SHP77 treated with DMSO at 0.1 percent for 48 hours (cell line): Measurements from ENCODE around the gene IL10RA.
"Not testable (repeated sequence)": the region's sequence is repeated elsewhere in the genome, so short reads cannot be mapped to it uniquely, and the experiment has no call there.

Experiments
- DNase-seq: peaks from one replicate; lab custom pipeline; 2025; lab: John Stamatoyannopoulos, UW

Gene IL10RA

DNA sequence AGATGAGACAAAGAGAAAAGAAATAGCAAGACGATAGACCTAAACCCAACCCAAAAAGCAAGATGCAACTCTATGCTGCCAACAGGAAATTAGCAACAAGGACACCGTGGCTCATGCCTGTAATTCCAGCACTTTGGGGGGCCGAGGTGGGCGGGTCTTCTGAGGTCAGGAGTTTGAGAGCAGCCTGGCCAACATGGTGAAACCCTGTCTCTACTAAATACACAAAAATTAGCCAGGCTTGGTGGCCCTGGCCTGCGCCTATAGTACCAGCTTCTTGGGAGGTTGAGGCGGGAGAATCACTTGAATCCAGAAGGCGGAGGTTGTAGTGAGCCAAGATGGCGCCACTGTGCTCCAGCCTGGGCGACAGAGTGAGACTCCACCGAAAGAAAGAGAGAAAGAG lies 24.3 kb upstream of the IL10RA start:
- DNase-seq = no peak

DNA sequence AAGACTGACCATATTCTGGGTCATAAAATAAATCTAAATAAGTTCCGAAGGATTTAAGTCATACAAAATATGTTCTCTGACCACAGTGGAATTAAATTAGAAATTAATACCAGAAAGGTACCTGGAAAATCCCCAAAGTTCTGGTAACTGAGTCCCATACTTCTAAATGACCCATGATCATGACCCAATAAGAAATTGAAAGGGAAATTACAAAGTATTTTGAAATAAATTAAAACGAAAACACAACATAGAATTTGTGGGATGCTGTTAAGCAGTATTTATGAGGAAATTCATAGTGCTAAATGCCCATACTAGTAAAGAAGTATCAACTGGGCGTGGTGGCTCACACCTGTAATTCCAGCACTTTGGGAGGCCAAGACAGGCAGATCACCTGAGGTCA lies 23.4 kb upstream of the IL10RA start:
- DNase-seq = no peak

DNA sequence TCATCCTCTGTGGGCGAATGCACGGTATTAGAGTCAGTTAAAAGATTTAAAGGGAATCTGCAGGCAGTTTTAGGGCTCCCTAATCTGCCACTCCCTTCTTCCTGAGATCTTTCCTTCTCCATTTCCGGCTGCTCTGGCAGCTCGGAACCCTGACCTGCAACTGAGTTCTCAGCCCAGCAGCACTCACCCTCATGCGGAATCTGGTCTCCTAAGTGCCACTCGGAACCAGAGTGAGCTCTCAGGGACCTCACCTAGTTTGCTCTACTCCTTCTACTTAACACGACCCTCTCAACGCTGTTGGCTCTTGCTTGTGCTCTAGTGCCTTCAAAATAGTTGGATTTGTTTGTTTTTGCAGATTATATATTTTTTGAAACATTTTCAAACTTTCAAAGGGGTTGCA lies 19.3 kb upstream of the IL10RA start:
- DNase-seq = no peak

GRCh38 chr11:117969160-117969991 lies 16.8 kb upstream of the IL10RA start:
- DNase-seq = no peak

DNA sequence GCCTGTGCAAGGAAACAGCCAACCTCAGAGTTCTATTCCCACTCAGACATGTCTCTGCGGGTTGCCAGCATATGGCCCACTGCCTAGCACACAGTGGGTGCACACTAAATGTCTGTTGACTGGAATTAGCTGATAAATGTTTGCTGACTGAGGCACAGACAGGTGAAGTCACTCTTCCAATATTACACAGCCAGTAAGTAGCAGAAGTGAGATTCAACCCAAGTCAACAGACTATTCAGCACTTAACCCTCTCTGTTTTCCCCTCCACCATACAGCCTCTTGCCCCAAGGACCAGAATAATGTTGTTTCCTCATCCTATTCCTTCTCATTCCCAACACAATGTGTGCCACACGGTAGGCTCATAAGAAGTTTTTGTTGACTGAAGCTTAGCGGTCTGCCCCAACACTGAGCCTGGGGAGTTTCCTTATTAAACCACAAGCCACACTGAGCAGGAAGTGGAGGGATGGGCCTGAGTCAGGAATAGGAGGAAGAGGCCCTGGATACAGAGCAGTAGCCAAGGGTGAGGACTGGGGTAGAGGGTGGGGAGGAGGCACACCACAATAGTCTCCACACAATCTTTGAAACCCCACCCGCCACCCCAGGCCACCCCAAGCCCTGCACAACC lies 15.7 kb upstream of the IL10RA start:
- DNase-seq = no peak

GRCh38 chr11:117972044-117972443 lies 14.2 kb upstream of the IL10RA start:
- DNase-seq = no peak

- no peak for DNase-seq
Observed at GRCh38 chr11:117972629-117973502, 13.3 kb upstream of the IL10RA start.

DNA sequence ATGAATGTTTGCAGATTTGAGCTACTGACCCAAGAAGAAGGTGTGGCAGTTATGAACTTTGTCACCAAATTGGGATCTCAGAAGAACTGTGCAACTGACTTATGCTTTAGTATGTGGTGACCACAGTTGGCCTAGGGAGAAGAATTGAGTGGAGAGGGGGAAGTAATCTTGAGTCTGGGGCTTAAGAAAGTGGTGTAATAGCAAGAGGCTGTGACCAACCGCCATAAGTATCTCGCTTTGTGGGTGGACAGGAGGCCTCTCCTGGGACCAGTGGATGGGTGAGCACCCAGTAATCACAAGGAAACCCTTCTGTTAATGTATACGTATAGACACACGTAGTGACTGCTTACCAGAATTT lies 12.7 kb upstream of the IL10RA start:
- no peak for DNase-seq

- DNase-seq = no peak
Observed at GRCh38 chr11:117976445-117976844, 9.7 kb upstream of the IL10RA start.

GRCh38 chr11:117977029-117977428 lies 9.2 kb upstream of the IL10RA start:
- DNase-seq = no peak

DNA sequence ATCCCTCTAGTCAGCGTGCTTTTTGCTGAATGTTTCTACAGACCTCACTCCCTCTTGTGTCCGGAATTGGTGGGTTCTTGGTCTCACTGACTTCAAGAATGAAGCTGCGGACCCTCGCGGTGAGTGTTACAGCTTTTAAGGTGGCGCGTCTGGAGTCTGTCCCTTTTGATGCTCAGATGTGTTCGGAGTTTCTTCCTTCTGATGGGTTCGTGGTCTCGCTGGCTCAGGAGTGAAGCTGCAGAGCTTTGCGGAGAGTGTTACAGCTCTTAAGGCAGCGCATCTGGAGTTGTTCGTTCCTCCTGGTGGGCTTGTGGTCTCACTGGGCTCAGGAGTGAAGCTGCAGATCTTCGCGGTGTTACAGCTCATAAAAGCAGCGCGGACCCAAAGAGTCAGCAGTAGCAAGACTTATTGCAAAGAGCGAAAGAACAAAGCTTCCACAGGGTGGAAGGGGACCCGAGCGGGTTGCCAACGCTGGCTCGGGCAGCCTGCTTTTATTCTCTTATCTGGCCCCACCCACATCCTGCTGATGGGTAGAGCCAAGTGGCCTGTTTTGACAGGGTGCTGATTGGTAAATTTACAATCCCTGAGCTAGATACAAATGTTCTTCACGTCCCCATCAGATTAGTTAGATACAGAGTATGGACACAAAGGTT lies 8.5 kb upstream of the IL10RA start:
- DNase-seq = not testable (repeated sequence)

GRCh38 chr11:117978291-117978910 lies 7.8 kb upstream of the IL10RA start:
- DNase-seq = not testable (repeated sequence)

DNA sequence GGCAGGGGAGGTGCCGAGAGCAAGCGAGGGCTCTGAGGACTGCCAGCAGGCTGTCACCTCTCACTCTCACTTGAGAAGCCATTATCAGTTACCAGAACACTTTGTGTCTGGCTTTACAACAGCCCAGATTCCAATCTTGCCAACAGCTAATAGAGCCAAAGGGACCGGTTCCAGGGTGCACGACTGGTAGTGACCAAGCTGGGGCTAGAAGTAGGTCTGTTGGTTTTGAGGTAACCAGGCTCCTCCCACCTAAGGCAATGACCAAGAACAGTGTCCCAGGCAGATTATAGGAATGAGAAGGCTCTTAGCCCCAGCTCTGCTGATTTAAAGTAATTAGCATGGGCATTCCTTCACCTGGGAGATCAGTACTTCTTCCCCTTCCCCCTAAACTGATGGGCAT lies 7.2 kb upstream of the IL10RA start:
- DNase-seq = no peak

GRCh38 chr11:117979481-117980211 lies 6.5 kb upstream of the IL10RA start:
- no peak for DNase-seq

GRCh38 chr11:117980280-117980679 lies 5.9 kb upstream of the IL10RA start:
- DNase-seq = no peak

GRCh38 chr11:117980720-117981119 lies 5.5 kb upstream of the IL10RA start:
- no peak for DNase-seq

DNA sequence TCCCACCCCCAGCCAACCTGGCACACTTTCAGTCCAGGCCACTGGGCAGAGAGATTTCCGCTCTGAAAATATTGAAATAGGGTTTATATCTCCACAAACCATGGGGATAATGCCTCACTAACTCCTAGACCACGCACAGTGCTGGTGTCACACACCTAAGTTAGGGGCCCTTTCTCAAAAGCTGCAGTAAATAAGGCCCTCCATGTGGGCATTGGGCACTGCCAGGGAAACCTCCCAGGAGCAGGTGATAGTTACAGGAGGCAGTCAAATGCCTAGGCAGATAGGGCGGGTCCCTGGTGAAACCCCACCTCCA lies 3.1 kb upstream of the IL10RA start:
- DNase-seq = no peak

GRCh38 chr11:117984476-117984875 lies 1.7 kb upstream of the IL10RA start:
- no peak for DNase-seq

DNA sequence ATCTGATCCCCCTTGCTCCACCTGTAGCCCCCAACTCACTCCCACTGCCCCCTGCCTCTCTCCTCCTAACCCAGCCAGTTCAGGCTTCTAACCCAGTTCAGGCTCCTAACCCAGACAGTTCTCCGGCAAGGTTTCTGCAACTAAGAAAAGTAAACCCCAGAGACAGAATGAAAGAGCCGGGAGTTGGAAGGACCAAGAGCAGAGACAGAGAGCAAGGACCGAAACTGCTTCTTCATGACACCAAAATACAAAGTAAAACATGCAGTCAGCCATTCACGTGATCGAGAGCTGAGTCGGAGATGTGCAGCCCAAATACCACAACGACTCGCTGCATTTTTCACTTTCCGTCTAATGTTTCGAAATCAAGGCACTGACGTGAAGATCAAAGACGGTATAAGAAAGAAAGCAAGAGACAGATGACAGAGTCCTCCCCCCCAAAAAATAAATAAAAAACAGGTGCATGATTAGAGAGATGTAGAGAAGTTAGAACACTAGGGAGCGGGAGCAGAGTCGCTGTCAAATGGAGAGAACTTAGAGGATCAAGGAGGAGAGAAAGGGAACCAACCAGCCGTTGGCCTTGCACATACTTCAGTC lies 884 bp downstream of the IL10RA start:
- DNase-seq = no peak

DNA sequence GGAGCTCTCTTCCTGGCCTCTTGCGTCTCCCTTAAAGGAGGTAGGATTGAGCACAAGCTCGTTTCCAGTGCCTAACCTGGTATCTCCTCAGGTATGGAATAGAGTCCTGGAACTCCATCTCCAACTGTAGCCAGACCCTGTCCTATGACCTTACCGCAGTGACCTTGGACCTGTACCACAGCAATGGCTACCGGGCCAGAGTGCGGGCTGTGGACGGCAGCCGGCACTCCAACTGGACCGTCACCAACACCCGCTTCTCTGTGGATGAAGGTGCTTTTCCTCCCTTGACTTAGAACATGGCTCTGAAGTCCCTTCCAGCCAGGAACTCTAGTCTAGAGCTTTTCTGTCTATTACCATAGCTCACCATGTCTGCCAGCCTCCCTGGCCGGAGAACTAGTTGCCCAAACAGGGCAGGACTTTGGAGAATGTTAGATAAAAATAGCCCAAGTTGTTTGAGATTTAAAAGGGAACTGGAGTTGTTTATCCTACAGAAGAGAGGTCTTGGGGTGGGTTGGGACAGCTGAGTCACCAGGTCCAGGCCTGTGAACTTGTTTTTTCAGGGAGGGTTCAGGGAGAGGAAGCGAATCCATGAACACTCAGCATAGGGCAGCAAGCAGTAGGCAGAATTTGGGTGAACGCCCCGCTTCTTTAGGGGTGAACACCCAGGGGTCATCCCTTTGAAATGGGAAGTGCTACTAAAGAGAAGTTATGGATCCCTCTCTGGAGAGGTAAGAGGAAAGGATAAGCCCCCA lies 3.3 kb downstream of the IL10RA start:
- no peak for DNase-seq
